ENCODE data around the gene SSC4D.

- TF ChIP-seq CTCF (IDR thresholded peaks at IDR 0.05; ENCODE audit: borderline replicate concordance, extremely low read depth, low read length, poor library complexity, severe bottlenecking) (no peak), EZH2 (IDR thresholded peaks at IDR 0.05; ENCODE audit: borderline replicate concordance, low read depth, low read length, severe bottlenecking) (no peak)
These were observed 14.5 kb downstream of the SSC4D start for GRCh38 chr7:76394957-76395356.

All from DND-41 (cell line).